Adipocyte (in vitro differentiated cells): ENCODE data around the gene CEP95.

Experiments used
- DNase-seq: peaks from one replicate; pipeline ENCODE4 v3.0.0-alpha.2; 2015; ENCODE audit warnings: low read depth
- H3K27me3 ChIP-seq: replicated peaks from 2 replicates; pipeline ENCODE4 v1.7.0; 2013; ENCODE audit warnings: mild to moderate bottlenecking, low read length, moderate library complexity; ENCODE audit not compliant: control insufficient read depth, insufficient read depth
- H3K36me3 ChIP-seq: 2 replicates; pipeline ENCODE4 v1.7.0; 2013; ENCODE audit warnings: low read length, mild to moderate bottlenecking, moderate library complexity; ENCODE audit not compliant: control insufficient read depth, insufficient read depth, severe bottlenecking
- H3K4me1 ChIP-seq: 2 replicates; pipeline ENCODE4 v1.7.0; 2013; ENCODE audit warnings: mild to moderate bottlenecking, low read length, moderate library complexity; ENCODE audit not compliant: control insufficient read depth, insufficient read depth
- H3K4me3 ChIP-seq: 2 replicates; pipeline ENCODE4 v1.7.0; 2013; ENCODE audit warnings: mild to moderate bottlenecking, low read length, moderate library complexity
- H3K9ac ChIP-seq: 2 replicates; pipeline ENCODE4 v1.7.0; 2013; ENCODE audit warnings: mild to moderate bottlenecking, low read length, moderate library complexity
- H3K9me3 ChIP-seq: 2 replicates; pipeline ENCODE4 v1.7.0; 2013; ENCODE audit warnings: mild to moderate bottlenecking, low read length, moderate library complexity; ENCODE audit not compliant: control insufficient read depth

CEP95 gene

DNA sequence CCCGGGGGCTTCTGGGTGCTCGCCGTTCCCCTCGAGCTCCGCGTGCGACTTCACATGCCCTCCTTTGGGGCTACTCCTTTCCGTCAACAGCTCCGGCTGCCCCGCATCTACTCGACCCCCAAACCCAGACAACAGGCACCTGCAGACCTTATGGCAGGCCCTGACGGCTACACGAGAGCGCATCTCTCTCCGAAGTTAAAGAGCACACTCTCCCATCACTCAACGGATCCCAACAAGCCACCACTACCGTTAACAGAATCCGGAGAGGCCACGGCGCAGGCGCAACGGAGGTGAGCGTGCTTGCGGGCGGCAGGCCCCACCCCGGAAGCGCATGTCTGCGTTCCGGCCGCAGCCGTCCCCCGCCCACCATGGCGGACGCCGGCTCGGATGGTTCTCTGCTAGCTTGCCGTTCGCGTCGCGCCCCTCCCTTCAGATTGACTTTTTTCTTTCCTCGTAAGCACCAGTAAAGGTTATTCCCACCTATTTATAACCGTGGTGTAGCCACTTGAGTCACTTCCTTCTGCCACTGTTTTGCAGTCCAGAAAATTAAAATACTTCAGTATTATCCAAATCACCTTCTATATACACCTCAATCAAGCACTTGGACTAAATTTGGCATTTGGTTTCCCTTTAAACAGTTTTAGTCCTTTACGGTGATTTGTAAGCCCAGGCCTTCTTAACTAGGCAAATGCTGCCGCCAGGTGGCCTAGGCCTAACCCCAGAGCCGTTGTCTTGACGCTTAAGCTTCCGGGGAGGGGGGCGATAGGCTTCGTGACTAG, 9.8 kb upstream of the CEP95 start, which contains the start of gene POLG2:
TSS of gene POLG2 (minus strand) at position 269 of the 779 bp plus-strand sequence. CDS start at position 183, 86 bp downstream.
- Histone ChIP-seq H3K4me3 (peak within 1 kb of the TSS; percentile 93), H3K27me3 (no peaks in the 10 kb centered on the region), H3K4me1 (peaks cover 64% of the 10 kb centered on the region), H3K9ac (peak within 1 kb of the TSS; percentile 93), H3K36me3 (peaks cover 51% of the 10 kb centered on the region), H3K9me3 (no peaks in the 10 kb centered on the region)
- DNase-seq: peak; percentile 97

DNA sequence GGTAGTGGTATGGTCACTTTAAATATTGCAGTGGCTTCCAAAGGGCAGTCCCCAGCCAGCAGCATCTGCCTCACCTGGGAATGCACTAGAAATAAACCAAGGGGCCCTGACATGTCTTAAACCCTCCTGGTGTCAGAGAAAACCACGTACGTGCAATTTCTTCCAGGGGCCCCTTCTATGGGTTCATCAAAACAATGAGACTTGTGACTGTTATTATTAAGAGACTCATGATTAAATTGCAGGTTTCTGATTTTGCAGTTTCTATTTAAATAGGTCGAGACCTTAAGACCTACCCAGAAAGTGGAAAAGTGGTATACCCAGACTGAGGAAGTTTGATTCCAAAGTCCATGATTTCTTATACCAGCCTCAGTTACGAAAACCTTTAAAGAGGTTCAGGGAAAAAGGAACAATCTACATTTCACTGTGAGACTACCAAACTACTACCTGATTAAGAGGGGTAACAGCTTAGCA, 9.2 kb upstream of the CEP95 start:
- peak overlapping the region; percentile 93 for H3K9ac ChIP-seq
- H3K4me1 ChIP-seq: peaks cover 70% of the 10 kb centered on the region
- peaks cover 58% of the 10 kb centered on the region for H3K36me3 ChIP-seq
- no peaks in the 10 kb centered on the region for H3K27me3 ChIP-seq
- no peaks in the 10 kb centered on the region for H3K9me3 ChIP-seq
- DNase-seq: no peak
- H3K4me3 ChIP-seq: peak overlapping the region; percentile 93

DNA sequence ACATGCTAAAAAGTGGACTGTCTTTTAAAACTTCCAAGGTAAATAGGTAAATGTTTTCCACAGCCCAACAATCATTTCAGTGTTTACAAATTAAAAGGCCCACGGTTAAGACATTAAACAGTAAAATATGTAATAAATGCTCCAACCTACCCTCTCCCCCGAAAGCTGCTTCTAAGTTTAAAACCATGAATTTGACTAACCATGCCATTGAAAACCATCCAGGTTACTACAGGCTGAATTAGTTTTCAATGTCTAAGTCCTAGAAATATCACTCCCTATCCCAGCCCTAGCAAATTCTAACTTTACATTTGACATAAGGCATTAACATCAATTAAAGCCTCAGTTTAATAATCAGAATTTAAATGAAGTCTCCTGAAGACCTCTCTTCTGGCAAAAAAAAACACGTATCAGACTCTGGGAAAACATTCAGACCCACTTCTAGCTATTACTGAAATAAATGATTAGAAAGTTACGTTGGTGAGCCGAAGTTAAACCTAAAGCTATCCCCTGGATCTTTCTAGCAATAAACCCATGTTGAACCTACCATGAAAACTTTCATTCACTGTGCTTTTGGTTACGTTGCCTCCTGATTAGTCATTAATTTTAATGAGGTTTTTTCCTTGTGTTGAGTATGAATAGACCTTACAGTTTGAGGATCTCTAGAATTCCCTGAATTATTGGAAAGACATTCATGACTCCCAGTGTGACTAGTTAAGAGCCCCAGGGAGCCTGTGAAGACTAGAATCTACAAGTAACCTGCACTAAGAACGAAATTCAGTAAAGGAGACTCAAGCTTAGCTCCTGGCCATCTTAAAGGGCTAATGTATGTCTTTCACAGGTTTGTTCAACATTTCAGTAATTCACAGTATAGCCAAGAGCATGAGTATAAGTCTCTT, 8.2 kb upstream of the CEP95 start:
- H3K27me3 ChIP-seq: no peaks in the 10 kb centered on the region
- H3K36me3 ChIP-seq: peaks cover 62% of the 10 kb centered on the region
- peak overlapping the region; percentile 30 for H3K4me3 ChIP-seq
- peak; percentile 24 for DNase-seq
- H3K4me1 ChIP-seq: peaks cover 80% of the 10 kb centered on the region
- H3K9ac ChIP-seq: peak overlapping the region; percentile 93
- no peaks in the 10 kb centered on the region for H3K9me3 ChIP-seq

DNA sequence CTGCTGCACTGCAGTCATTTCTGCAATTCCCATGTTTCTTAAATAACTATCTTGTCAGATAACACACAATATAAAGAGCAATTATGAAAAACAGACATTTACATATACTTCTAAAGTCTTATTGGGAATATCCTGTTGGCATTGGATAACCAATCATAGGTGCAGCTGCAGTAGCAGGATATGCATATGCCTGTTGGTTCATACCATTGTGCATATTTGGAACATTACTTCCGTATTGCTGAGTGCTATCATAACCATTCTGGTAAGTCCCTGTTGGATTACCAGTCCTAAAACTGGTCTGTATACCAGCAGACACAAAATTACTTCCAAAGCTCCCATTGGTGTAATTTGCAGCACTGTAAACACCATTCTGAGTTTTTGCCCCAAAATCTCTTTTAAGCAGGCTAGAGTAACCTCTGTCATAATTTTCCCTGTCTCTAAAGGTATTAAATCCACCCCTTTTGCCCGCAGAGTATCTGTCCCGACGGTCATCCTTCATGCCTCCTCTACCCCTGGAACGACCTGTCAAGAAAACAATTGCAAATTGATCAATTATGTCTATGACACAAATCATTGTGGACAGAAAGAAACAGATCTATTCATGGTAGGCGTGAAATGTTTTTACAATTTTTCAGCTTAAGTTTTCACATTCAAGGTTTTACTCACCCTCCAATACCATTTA, 6.8 kb upstream of the CEP95 start:
- Histone ChIP-seq H3K4me1 (peaks cover 75% of the 10 kb centered on the region), H3K36me3 (peaks cover 75% of the 10 kb centered on the region)

DNA sequence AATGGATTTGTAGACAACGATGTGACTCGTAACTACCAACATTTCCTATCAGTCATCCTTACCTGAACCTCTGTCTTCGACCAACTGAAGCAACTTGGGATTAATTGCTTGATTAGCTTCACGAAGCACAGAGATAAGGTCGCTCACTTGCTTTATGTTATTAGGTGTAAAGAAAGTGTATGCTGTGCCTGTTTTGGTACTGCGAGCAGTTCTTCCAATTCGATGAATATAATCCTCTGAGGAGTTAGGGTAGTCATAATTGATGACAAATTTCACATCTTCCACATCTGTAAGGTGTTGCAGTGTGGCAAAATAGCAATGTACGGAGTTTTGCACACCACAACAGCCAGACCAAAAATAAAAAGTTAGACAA, 6.3 kb upstream of the CEP95 start:
- DNase-seq: no peak
- H3K36me3 ChIP-seq: peaks cover 75% of the 10 kb centered on the region
- H3K4me3 ChIP-seq: peak overlapping the region; percentile 7
- H3K9me3 ChIP-seq: no peaks in the 10 kb centered on the region
- H3K9ac ChIP-seq: peak overlapping the region; percentile 100
- no peaks in the 10 kb centered on the region for H3K27me3 ChIP-seq
- H3K4me1 ChIP-seq: peaks cover 71% of the 10 kb centered on the region

More for the DNA sequence above, 6.8 kb upstream of the CEP95 start:
- no peaks in the 10 kb centered on the region for H3K9me3 ChIP-seq
- peak overlapping the region; percentile 100 for H3K9ac ChIP-seq
- peak; percentile 28 for DNase-seq
- H3K4me3 ChIP-seq: peak overlapping the region; percentile 7
- H3K27me3 ChIP-seq: no peaks in the 10 kb centered on the region

DNA sequence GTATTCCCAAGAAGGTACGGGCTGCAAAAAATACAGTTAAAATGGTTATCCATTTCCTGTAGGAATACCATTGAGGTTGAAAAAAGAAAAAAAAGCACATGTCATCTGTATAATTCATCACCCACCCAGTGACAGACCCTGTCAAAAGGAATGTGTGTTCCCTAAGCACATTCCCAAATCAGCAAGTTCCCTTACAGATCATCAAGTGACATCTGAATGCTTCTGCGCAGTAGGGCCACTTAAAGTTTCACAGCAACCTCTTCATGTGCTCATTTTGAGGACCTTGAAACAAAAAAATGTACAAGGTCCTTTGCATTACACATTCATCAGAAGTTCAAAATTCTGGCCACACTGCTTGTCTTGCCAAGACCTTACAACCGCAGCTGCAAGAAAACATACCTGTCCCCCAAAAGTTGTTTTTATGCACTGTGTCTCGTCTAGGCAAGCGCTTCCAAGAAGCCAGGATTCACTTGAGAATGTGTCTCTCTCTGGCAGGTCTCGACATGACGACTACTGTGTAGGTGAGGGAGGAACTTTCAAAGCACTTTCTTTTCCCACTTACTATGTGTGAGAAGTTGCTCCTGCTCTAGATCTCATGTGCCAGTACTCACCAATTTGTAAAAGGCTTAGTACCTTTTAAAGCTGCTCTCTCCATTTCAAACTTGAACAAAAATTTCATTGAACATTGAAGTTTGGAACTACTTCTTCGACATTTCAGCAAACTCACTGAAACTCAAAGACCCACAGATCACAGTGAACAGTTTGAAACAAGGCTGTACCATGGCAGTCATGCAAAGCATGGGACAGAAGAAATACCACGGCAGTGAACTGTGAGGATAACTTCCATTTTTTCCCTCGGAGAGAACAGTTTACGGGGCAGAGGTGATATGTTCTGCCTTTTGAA, 5.7 kb upstream of the CEP95 start:
- Histone ChIP-seq H3K27me3 (no peaks in the 10 kb centered on the region), H3K4me1 (peaks cover 71% of the 10 kb centered on the region), H3K9me3 (no peaks in the 10 kb centered on the region), H3K36me3 (peaks cover 75% of the 10 kb centered on the region), H3K4me3 (no peak overlapping the region), H3K9ac (peak overlapping the region; percentile 100)
- peak; percentile 16 for DNase-seq

DNA sequence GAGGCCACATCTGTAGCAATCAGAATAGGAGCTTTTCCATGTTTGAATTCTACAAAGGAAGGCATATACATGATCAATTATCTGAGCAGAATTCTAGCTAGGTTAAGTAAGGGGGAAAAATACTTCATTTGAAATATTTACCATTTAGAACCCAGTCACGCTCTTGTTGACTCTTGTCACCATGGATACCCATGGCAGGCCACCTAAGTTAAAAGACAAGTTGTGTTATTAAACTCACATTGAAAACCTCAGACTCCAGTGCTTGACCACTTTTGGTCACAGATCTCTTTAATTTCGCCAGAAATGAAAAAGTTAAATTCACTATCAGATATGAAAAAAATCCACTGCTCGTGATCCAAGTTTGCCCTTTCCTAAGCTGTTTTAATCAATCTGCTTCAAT, 4.8 kb upstream of the CEP95 start:
- Histone ChIP-seq H3K36me3 (peaks cover 75% of the 10 kb centered on the region), H3K27me3 (no peaks in the 10 kb centered on the region), H3K4me1 (peaks cover 71% of the 10 kb centered on the region), H3K4me3 (peak overlapping the region; percentile 93), H3K9ac (peak overlapping the region; percentile 100), H3K9me3 (no peaks in the 10 kb centered on the region)
- no peak for DNase-seq

DNA sequence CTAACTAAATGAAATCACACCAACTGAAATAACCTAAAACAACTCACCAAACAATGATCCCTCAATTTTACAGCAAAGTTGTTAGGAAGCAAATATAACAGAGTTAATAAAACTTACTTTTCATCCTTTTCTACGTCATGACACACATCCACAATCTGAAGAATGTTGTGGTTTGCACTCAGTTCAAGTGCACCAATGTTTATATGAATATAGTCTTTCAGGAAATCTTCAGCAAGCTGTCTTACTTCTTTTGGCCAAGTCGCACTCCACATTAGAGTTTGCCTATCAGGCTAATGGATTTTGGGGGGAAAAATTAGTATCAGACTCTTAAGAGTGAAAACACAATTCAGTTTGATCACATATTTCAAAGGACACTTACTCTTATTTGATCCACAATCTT, 4.0 kb upstream of the CEP95 start:
- Histone ChIP-seq H3K9me3 (no peaks in the 10 kb centered on the region), H3K4me1 (peaks cover 63% of the 10 kb centered on the region), H3K36me3 (peaks cover 71% of the 10 kb centered on the region), H3K27me3 (no peaks in the 10 kb centered on the region), H3K4me3 (peak overlapping the region; percentile 93), H3K9ac (peak overlapping the region; percentile 100)
- DNase-seq: no peak

DNA sequence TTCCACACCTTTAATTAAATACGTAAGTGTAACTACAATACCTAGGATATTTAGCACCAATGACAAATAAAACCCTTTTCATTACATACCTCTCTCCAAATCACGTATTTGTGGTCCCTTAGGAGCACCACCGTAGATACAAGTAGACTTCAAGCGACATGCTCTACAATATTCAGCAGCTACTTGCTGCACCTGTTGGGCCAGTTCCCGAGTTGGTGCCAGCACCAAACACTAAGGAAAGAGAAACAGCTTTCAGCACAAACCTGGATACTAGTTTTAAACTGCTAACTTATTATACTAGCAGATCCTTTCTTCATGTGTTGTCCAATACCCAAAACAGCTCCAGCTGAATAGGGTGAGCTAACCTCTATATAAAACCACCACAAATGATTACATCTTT, 3.4 kb upstream of the CEP95 start:
- peaks cover 61% of the 10 kb centered on the region for H3K4me1 ChIP-seq
- peaks cover 66% of the 10 kb centered on the region for H3K36me3 ChIP-seq
- H3K9ac ChIP-seq: peak overlapping the region; percentile 100
- no peaks in the 10 kb centered on the region for H3K27me3 ChIP-seq
- H3K4me3 ChIP-seq: peak overlapping the region; percentile 93
- H3K9me3 ChIP-seq: no peaks in the 10 kb centered on the region
- DNase-seq: no peak
